Lung (tissue), 12 donors: ENCODE results near the gene ZIC2. TPM values are rescaled to one million over a fixed set of nuclear protein-coding genes. Genes with fewer than 3 reads are reported as not detected.

Source experiments
- ATAC-seq: fragments of 200-7000 bp; cut with Tn5 transposase; one replicate; pipeline ENCODE4 v1.9.1; 2020; ENCODE audit warnings: moderate number of reproducible peaks; ENCODE audit not compliant: insufficient read depth, low FRiP score
- DNase-seq, 3 donors: peaks; one replicate each; pipeline ENCODE4 v3.0.0-alpha.2; 2013 to 2017
- H3K27ac ChIP-seq, 2 donors: one replicate each; pipeline ENCODE4 v1.5.1; 2013; ENCODE audit warnings: mild to moderate bottlenecking in 2 of 2, moderate library complexity in 2 of 2, control low read depth in 1 of 2, inconsistent platforms in 1 of 2, low read depth in 1 of 2, low read length in 1 of 2
- H3K27me3 ChIP-seq, 3 donors: one replicate each; pipeline ENCODE4 v1.5.1; 2013; ENCODE audit warnings: low read length in 2 of 3; ENCODE audit not compliant: control insufficient read depth in 3 of 3, insufficient read depth in 3 of 3
- H3K36me3 ChIP-seq, 4 donors: one replicate each; pipeline ENCODE4 v1.5.1; 2013; ENCODE audit warnings: low read length in 4 of 4, mild to moderate bottlenecking in 1 of 4, moderate library complexity in 1 of 4; ENCODE audit not compliant: control insufficient read depth in 4 of 4, insufficient read depth in 4 of 4
- H3K4me1 ChIP-seq, 5 donors: one replicate each; pipeline ENCODE4 v1.5.1; 2013; ENCODE audit warnings: low read length in 5 of 5, mild to moderate bottlenecking in 2 of 5, moderate library complexity in 1 of 5; ENCODE audit not compliant: control insufficient read depth in 5 of 5, insufficient read depth in 5 of 5
- H3K4me3 ChIP-seq: one replicate; pipeline ENCODE4 v1.5.1; 2013; ENCODE audit warnings: mild to moderate bottlenecking, control low read depth, moderate library complexity
- H3K9ac ChIP-seq, 2 donors: one replicate each; pipeline ENCODE4 v1.5.1; 2013; ENCODE audit warnings: low read length in 2 of 2, control low read depth in 1 of 2; ENCODE audit not compliant: insufficient read depth in 1 of 2
- H3K9me3 ChIP-seq, 4 donors: one replicate each; pipeline ENCODE4 v1.5.1; 2013; ENCODE audit warnings: low read length in 3 of 4, mild to moderate bottlenecking in 1 of 4, moderate library complexity in 1 of 4; ENCODE audit not compliant: control insufficient read depth in 4 of 4, insufficient read depth in 3 of 4
- WGBS, 2 donors: extraction: QIAGEN DNeasy Blood & Tissue Kit; methylation state at CpG; one replicate each; pipeline ENCODE4 v1.1.7; 2013; 5-methylcytosine and 5-hydroxymethylcytosine counted together
- polyA plus RNA-seq, 2 donors: library from polyadenylated mRNA; stranded (reverse); fragments of 200-250 nt; gene quantifications; one replicate each; pipeline ENCODE4 v1.2.1, GENCODE V29; 2013
- total RNA-seq, 2 donors: library from RNA; depleted of rRNA in 1 of 2; stranded (reverse); fragments of >200 nt in 1 of 2; gene quantifications; one replicate each; pipeline ENCODE4 v1.2.1, GENCODE V29; 2014 to 2021
- TF ChIP-seq, protein P1 (sequence below): IDR thresholded peaks from 2 replicates; pipeline ENCODE4 v1.5.1; 2012; ENCODE audit warnings: mild to moderate bottlenecking; ENCODE audit errors: control extremely low read depth, extremely low read depth
- donor health status: control.
- donor health status: control.
- donor health status: Bipolar disorder and iron deficiency.
- donor health status: healthy.
- donor health status: DM: yes; HTN: yes; CAD: no.

Gene ZIC2
- total and polyA plus RNA-seq, 4 donors: 0.06 TPM; not detected in 3

DNA sequence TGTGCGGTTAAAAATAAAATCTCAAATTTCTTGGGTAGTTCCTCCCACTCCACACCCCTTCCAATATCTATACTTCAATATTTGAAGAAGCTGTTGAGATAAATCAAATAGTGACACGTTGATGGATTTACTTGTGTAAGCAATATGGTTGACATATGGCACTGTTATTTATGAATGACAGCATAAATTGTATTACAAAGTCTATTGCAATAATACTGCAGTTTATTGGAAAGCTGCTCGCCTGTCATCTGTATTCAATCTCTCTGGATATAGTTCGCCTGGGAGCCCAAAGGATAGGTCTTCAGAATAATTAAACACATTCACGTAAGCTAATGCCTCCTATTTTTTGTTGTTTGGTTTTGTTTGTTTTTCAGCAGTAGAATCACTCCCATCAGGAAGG, 5.0 kb upstream of the ZIC2 start:
- TF ChIP-seq, protein P1, sequence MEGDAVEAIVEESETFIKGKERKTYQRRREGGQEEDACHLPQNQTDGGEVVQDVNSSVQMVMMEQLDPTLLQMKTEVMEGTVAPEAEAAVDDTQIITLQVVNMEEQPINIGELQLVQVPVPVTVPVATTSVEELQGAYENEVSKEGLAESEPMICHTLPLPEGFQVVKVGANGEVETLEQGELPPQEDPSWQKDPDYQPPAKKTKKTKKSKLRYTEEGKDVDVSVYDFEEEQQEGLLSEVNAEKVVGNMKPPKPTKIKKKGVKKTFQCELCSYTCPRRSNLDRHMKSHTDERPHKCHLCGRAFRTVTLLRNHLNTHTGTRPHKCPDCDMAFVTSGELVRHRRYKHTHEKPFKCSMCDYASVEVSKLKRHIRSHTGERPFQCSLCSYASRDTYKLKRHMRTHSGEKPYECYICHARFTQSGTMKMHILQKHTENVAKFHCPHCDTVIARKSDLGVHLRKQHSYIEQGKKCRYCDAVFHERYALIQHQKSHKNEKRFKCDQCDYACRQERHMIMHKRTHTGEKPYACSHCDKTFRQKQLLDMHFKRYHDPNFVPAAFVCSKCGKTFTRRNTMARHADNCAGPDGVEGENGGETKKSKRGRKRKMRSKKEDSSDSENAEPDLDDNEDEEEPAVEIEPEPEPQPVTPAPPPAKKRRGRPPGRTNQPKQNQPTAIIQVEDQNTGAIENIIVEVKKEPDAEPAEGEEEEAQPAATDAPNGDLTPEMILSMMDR: no peak
- WGBS, 2 donors: 70 to 71% methylated on average over 5 of the region's 5 CpGs
- Histone ChIP-seq H3K9me3 (peaks cover 0 to 17% (median 0%) of the 10 kb centered on the region in 4 donors), H3K36me3 (no peaks in the 10 kb centered on the region), H3K9ac (no peak overlapping the region), H3K27me3 (peaks cover 26 to 85% (median 81%) of the 10 kb centered on the region in 3 donors), H3K4me1 (peaks cover 0 to 15% (median 0%) of the 10 kb centered on the region in 5 donors), H3K27ac (no peak overlapping the region), H3K4me3 (no peak overlapping the region)
- no peak for ATAC-seq
- no peak for DNase-seq

DNA sequence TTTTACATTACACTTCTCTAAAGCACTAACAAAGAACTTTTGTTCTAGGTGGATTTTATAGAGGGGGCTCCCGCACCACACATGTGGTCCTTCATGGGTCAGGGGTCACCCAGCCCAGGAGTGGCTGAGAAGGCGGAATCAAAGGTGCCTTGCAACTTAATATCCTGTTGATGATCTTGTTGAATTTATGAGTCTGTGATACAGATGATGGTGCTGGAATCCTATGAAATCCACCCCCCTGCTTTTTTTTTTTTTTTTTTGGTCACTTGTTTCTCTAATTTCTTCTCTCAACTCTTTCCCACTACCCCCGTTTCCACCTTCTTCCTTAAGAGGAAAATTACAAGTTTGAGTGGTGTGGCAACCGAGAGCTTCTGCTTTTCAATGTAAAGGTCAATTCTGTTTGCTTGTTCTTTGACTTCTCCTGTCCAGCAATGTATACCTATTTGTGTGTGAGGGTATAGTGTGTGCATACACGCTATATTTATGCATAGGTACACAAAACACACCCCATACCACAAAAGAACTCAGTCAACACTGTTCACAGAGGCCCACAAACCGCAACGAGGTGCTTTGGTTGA, 4.2 kb upstream of the ZIC2 start:
- Histone ChIP-seq H3K27me3 (peaks cover 31 to 77% (median 73%) of the 10 kb centered on the region in 3 donors), H3K9ac (no peak overlapping the region), H3K36me3 (no peaks in the 10 kb centered on the region), H3K4me1 (peaks cover 0 to 19% (median 0%) of the 10 kb centered on the region in 5 donors), H3K4me3 (no peak overlapping the region), H3K27ac (no peak overlapping the region), H3K9me3 (peaks cover 0 to 15% (median 0%) of the 10 kb centered on the region in 4 donors)
- no peak for ATAC-seq
- TF ChIP-seq, protein P1: no peak
- WGBS, 2 donors: 18 to 37% methylated on average over 7 of the region's 7 CpGs
- DNase-seq: no peak

DNA sequence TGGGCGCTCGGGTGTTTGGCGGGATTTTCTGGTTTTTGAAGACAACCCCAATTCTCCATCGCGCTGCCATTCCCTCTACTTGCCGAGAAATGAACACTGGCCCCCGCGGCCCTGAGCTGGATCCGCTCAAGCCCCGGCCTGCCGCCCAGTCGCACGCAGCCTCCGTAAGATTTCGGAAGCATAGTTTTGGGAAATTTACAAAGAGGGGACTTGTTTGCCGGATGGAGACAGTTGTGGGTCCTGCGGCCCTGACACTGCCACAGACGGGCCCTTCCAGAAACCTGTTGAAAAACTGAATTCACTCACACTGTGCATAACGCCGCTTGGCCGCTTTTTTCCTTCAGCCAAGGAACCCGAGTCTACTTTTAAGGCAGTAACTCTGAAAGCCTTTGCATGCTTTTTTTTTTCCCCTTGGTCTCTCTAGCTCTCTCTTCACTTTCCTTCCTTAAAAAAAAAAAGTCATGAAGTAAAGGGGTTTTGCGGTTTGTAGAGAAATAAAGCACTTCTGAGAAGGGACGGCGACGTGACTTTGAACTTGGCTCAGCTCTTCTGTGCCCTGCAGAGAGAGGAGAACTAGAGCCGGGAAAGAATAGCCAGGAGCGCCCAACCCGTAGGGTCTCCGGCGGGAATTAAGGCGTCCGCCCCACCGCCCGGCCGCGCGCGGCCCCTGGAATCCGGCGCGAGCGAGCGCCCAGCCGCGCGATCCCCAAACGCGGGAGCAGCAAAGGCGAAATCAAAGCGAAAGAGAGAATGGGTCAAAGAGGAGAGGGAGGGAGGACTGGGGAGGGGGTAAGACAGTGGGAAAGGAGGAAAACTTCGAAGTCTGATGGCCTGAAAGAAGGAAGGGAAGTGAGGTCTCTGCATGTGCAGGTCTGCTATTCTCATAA, 3.4 kb upstream of the ZIC2 start:
- WGBS, 2 donors: 9 to 16% methylated on average over 52 of the region's 52 CpGs
- TF ChIP-seq, protein P1: no peak
- H3K9ac ChIP-seq: no peak overlapping the region
- peaks cover 30 to 77% (median 71%) of the 10 kb centered on the region in 3 donors for H3K27me3 ChIP-seq
- ATAC-seq (no peak), DNase-seq (peak in 1 of 3 donors; percentile 12)
- H3K4me1 ChIP-seq: peaks cover 0 to 20% (median 0%) of the 10 kb centered on the region in 5 donors
- no peak overlapping the region for H3K4me3 ChIP-seq
- H3K36me3 ChIP-seq: no peaks in the 10 kb centered on the region
- no peak overlapping the region for H3K27ac ChIP-seq
- H3K9me3 ChIP-seq: peaks cover 0 to 19% (median 0%) of the 10 kb centered on the region in 4 donors
